Effector memory CD4-positive, alpha-beta T cell (primary cell): ENCODE measurements around the gene SNIP1.
"Not testable (repeated sequence)": the region's sequence is repeated elsewhere in the genome, so short reads cannot be mapped to it uniquely, and the experiment has no call there.

Experiments used
- DNase-seq, 3 donors: peaks; one replicate each; pipeline ENCODE4 v3.0.0-alpha.2; 2020
- H3K27ac ChIP-seq: 2 replicates; pipeline ENCODE4 v1.7.0; 2013; ENCODE audit warnings: mild to moderate bottlenecking, low read length, moderate library complexity; ENCODE audit not compliant: insufficient read depth, poor library complexity, severe bottlenecking
- H3K27me3 ChIP-seq: replicated peaks from 2 replicates; pipeline ENCODE4 v1.7.0; 2013; ENCODE audit warnings: mild to moderate bottlenecking, low read length; ENCODE audit not compliant: insufficient read depth, control insufficient read depth, poor library complexity, severe bottlenecking
- H3K36me3 ChIP-seq: 2 replicates; pipeline ENCODE4 v1.7.0; 2013; ENCODE audit warnings: mild to moderate bottlenecking, low read length, moderate library complexity; ENCODE audit not compliant: control insufficient read depth, insufficient read depth
- H3K4me1 ChIP-seq: 2 replicates; pipeline ENCODE4 v1.7.0; 2013; ENCODE audit warnings: low read length, mild to moderate bottlenecking; ENCODE audit not compliant: control insufficient read depth, insufficient read depth, poor library complexity, severe bottlenecking
- H3K4me3 ChIP-seq: 2 replicates; pipeline ENCODE4 v1.7.0; 2013; ENCODE audit warnings: low read length, low read depth, mild to moderate bottlenecking; ENCODE audit not compliant: insufficient read depth, poor library complexity, severe bottlenecking
- H3K9me3 ChIP-seq: 2 replicates; pipeline ENCODE4 v1.7.0; 2013; ENCODE audit warnings: mild to moderate bottlenecking, low read length, moderate library complexity; ENCODE audit not compliant: control insufficient read depth

The SNIP1 gene

GRCh38 chr1:37559080-37559479 lies 5.0 kb upstream of the SNIP1 start:
- H3K4me1 ChIP-seq: no peaks in the 10 kb centered on the region
- H3K36me3 ChIP-seq: no peaks in the 10 kb centered on the region
- no peaks in the 10 kb centered on the region for H3K27me3 ChIP-seq
- H3K27ac ChIP-seq: no peak overlapping the region
- DNase-seq: no peak
- H3K4me3 ChIP-seq: no peak overlapping the region
- H3K9me3 ChIP-seq: no peaks in the 10 kb centered on the region

- Histone ChIP-seq H3K27ac (no peak overlapping the region), H3K4me3 (no peak overlapping the region), H3K27me3 (no peaks in the 10 kb centered on the region), H3K4me1 (peaks cover under 1% of the 10 kb centered on the region), H3K36me3 (no peaks in the 10 kb centered on the region), H3K9me3 (no peaks in the 10 kb centered on the region)
- no peak for DNase-seq
Measured at GRCh38 chr1:37558411-37558810, 4.3 kb upstream of the SNIP1 start.

DNA sequence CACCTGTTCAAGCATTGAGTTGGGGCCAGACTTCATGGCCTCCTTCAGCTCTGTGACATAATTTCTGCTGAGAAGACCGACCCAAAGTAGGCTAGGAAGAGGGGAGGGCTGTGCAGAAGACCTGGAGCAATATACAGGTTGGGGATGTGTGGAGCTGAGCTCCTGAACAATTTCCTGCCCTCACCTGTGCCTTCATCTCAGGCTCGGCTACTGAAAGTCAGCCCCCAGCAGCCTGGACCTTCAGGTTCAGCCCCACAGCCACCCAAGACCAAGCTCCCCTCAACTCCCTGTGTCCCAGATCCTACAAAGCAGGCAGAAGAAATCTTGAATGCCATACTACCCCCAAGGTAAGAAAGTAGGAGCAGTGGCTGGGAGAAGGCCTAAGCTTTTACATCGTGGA lies 3.3 kb upstream of the SNIP1 start:
- Histone ChIP-seq H3K27ac (no peak overlapping the region), H3K9me3 (no peaks in the 10 kb centered on the region), H3K36me3 (no peaks in the 10 kb centered on the region), H3K27me3 (no peaks in the 10 kb centered on the region), H3K4me1 (peaks cover 11% of the 10 kb centered on the region), H3K4me3 (no peak overlapping the region)
- DNase-seq: no peak

DNA sequence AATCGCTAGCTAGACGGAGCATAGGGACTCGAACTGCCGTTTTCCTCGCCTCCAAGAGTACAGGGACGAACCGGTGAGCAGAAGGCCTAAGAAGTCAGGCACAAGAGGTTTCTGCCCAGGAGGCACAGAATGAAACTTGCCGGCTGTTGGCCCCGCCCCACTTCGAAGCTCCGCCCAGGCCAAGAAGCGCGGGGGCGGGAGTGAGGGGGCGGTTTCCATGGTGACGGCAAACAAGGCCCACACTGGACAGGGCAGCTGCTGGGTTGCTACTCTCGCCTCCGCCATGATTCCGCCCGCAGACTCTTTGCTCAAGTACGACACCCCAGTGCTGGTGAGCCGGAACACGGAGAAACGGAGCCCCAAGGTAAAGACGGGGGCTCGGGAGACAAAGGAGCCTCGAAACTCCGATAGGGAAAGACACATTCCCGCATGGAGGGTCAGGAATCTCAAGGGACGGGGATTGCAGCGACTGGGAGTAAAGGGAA lies 2.7 kb upstream of the SNIP1 start, which contains the start of gene DNALI1:
Gene DNALI1, plus strand, starts transcription at position 229 of the 485 bp plus-strand sequence. Its CDS starts 55 bp downstream, at position 284.
- no peak within 1 kb of the TSS for H3K4me3 ChIP-seq
- DNase-seq: no peak
- no peaks in the 10 kb centered on the region for H3K27me3 ChIP-seq
- no peaks in the 10 kb centered on the region for H3K36me3 ChIP-seq
- peaks cover 12% of the 10 kb centered on the region for H3K4me1 ChIP-seq
- no peaks in the 10 kb centered on the region for H3K9me3 ChIP-seq
- no peak within 1 kb of the TSS for H3K27ac ChIP-seq

DNA sequence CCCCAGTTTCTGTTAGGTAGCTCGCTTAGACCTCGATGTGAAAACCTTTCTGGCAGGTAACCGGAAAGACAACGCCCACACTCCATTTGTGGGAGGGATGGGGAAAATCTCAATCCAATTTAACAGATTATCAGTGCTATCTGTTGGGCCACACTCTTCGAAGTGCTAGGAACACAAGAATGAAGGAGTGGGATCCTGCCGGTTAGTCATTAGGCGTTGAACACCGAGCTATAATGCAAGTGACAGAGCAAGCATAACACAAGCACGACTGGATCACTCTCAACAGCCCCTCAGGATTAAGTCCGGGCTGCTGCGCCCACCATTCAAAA lies 531 bp downstream of the SNIP1 start:
- no peak for DNase-seq
- H3K36me3 ChIP-seq: peaks cover 10% of the 10 kb centered on the region
- H3K27ac ChIP-seq: peak overlapping the region; percentile 88
- no peaks in the 10 kb centered on the region for H3K27me3 ChIP-seq
- peak overlapping the region; percentile 98 for H3K4me3 ChIP-seq
- peaks cover 12% of the 10 kb centered on the region for H3K4me1 ChIP-seq
- no peaks in the 10 kb centered on the region for H3K9me3 ChIP-seq

DNA sequence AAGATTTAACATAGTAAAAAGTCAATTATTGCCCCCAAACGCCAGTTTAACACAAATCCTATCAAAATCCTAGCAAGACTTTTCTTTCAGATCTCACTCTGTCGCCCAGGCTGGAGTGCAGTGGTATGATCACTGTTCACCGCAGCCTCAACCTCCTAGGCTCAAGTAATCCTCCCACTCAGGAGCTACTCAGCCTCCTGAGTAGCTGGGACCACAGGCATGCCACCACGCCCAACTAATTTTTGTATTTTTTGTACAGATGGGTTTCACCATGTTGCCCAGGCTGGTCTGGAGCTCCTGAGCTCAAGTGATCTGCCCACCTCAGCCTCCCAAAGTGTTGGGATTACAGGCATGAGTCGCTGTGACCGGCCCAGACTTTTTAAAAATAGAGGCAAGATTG lies 4.8 kb downstream of the SNIP1 start:
- Histone ChIP-seq H3K4me1 (peaks cover 12% of the 10 kb centered on the region), H3K4me3 (no peak overlapping the region), H3K36me3 (peaks cover 38% of the 10 kb centered on the region), H3K9me3 (no peaks in the 10 kb centered on the region), H3K27ac (no peak overlapping the region), H3K27me3 (no peaks in the 10 kb centered on the region)
- no peak for DNase-seq

DNA sequence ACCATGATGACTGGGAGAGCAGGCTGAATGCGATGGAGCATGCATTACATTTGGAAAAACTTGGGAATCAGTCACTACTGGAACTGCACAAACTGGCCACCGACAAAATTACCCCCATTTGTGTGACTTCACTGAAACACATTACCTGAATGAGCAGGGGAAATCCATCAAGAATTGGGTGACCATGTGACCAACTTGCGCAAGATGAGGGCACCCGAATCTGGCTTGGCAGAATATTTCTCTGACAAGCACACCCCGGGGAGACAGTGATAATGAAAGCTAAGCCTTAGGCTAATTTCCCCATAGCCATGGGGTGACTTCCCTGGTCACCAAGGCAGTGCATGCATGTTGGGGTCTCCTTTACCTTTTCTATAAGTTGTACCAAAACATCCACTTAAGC lies 9.1 kb downstream of the SNIP1 start:
- DNase-seq: no peak
- H3K36me3 ChIP-seq: peaks cover 48% of the 10 kb centered on the region
- no peak overlapping the region for H3K4me3 ChIP-seq
- H3K9me3 ChIP-seq: no peaks in the 10 kb centered on the region
- no peak overlapping the region for H3K27ac ChIP-seq
- no peaks in the 10 kb centered on the region for H3K4me1 ChIP-seq
- no peaks in the 10 kb centered on the region for H3K27me3 ChIP-seq

- H3K9me3 ChIP-seq: no peaks in the 10 kb centered on the region
- H3K27ac ChIP-seq: no peak overlapping the region
- no peaks in the 10 kb centered on the region for H3K27me3 ChIP-seq
- H3K36me3 ChIP-seq: peaks cover 52% of the 10 kb centered on the region
- no peak for DNase-seq
- H3K4me3 ChIP-seq: no peak overlapping the region
- H3K4me1 ChIP-seq: no peaks in the 10 kb centered on the region
Measured at GRCh38 chr1:37544530-37544929, 9.6 kb downstream of the SNIP1 start.

DNA sequence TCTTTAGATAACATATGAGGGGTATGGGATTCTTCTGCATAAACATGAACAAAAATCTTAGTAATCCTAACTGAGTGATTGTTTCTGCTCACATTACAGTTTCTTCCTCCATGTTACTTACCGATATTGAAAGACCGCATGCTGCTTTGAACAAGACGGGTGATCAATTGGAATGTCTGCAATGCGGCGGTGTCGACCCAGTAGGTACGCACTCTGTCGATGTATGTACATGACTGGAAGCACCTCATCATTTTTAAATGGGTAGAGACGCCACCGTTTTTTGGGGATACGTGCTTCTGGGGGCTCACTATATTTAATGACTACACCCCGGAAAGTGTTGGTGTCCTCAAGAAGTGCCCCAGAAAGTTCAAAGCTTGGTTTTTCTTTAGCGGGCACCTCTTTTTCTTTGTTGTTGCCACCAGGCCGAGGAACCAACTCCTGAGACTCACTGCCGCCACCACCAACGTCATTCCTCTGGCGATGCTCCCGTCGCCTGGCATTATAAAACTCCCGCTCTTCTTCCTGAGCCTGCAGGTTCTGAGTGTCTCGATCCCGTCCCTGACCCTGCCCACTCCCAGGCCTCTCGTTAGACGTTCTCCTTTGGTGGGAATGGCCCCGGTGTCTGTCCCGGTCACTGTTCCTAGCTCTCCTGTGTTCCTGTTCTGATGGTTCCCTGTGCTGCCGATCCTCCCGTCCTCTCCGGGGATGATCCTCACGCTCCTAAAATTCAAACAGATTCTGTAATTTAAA lies 13.9 kb downstream of the SNIP1 start:
- no peaks in the 10 kb centered on the region for H3K4me1 ChIP-seq
- H3K27me3 ChIP-seq: no peaks in the 10 kb centered on the region
- DNase-seq: no peak
- no peaks in the 10 kb centered on the region for H3K9me3 ChIP-seq
- no peak overlapping the region for H3K4me3 ChIP-seq
- no peak overlapping the region for H3K27ac ChIP-seq
- H3K36me3 ChIP-seq: peaks cover 56% of the 10 kb centered on the region

DNA sequence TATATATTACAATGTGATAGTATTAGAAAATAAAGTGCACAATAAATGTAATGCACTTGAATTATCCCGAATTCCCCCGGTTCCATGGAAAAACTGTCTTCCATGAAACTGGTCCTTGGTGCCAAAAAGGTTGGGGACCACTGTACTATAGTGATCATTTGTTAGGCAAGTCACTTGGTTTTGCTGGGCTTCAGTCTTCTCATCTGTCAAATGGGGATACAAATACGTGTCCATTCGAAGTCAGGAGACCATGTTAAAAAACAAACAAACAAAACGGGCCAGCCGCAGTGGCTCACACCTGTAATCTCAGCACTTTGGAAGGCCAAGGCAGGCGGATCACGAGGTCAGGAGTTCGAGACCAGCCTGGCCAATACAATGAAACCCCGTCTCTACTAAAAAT lies 14.9 kb downstream of the SNIP1 start:
- DNase-seq, H3K27ac ChIP-seq, H3K9me3 ChIP-seq, H3K27me3 ChIP-seq, H3K4me1 ChIP-seq, H3K4me3 ChIP-seq: not testable (repeated sequence)
- H3K36me3 ChIP-seq: peaks cover 48% of the 10 kb centered on the region
